ENCODE results near the gene CD59. TPM values are rescaled to one million over a fixed set of nuclear protein-coding genes. Genes with fewer than 3 reads are reported as not detected.
A peak's percentile ranks its signal among the peaks of the same experiment; 100 is the strongest.
"Not testable (repeated sequence)": the region's sequence is repeated elsewhere in the genome, so short reads cannot be mapped to it uniquely, and the experiment has no call there.

The CD59 gene
- total RNA-seq, 1 donor from 2014 or later = 679 TPM

DNA sequence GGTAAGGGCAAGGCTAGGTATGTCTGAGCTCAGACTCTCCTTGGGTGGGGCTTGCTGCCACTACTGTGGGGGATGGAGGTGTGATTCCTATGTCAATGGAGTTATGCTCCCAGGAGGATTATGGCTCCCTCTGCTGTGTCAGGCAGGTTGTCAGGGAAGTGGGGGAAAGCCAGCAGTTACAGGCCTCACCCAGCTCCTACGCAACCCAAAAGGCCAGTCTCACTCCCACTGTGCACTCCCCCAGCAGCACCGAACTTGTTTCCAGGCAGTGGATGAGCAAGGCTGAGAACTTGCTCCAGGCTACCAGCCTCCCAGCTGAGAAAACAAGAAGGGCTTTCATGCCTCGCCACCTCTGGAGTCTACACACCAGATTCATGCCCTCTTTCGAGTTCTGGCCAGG lies 53.8 kb downstream of the CD59 start:
- no peak for DNase-seq (ENCODE audit: low spot score)
- intact Hi-C loops (cut with DNase I) = no loop called here
- no peak for ATAC-seq

DNA sequence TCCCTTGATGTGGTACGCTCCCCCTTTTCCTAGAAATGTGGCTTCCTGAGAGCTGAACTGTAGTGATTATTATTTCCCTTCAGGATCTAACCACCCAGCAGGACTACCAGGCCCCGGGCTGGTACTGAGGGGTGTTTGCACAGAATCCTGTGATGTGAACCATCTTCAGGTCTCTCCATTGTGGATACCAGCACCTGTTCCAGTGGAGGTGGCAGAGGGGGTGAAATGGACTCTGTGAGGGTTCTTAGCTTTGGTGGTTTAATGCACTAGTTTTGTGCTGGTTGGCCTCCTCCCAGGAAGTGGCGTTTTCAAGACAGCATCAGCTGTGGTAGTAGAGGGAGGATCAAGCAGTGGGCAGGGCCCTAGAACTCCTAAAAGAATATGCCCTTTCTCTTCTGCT lies 54.2 kb downstream of the CD59 start:
- DNase-seq (ENCODE audit: low spot score) (no peak), ATAC-seq (no peak)
- intact Hi-C loops (cut with DNase I) = no loop called here

DNA sequence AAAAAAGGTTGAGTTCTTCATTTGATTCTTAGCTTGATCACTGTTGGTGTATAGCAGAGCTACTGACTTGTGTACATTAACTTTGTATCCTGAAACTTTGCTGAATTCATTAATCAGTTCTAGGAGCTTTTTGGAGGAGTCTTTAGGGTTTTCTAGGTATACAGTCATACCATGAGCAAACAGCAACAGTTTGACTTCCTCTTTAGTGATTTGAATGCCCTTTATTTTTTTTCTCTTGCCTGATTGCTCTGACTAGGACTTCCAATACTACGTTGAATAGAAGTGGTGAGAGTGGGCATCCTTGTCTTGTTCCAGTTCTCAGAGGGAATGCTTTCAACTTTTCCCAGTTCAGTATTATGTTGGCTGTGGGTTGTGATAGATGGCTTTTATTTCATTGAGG lies 57.6 kb downstream of the CD59 start:
- DNase-seq (ENCODE audit: low spot score); ATAC-seq; intact Hi-C loops (cut with DNase I): not testable (repeated sequence)

DNA sequence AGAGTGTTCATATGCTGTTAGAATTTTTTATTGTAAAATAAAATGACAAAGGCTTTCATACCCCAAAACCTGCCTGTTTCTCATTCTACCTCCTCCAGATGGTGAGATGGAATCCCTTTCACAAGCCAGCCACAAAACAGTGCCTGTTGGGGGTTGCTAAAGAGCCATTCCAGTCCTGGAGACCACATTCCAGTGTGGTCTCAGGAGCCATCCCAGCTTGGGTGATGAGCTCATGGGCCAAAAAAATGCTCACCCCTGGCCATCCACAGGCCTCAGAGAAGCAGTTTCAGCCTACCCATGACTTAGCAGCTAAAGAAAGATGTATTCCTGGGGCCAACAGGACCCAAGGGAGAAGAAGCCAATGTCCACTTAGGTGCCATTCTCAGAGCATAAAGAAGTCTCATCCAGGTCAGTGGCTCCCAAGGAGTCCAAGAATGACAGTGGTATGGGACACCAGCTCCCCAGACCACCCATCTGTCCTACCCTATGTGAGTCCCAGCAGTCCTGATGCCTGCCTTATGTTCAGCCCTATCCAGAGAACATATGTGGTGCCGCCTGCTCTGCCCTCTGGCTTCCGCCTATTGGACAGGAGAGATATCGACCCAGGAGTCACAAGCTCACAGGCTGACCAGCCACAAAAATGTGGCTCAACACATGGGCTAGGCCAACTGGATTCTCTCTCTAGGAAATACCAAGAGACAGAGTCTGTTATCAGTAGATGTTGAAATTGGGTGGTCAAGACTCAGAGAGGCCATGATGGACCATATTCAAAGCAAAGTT lies 62.0 kb downstream of the CD59 start:
- intact Hi-C loops (cut with DNase I) = no loop called here
- DNase-seq (ENCODE audit: low spot score) = no peak
- peak; percentile 64 for ATAC-seq

DNA sequence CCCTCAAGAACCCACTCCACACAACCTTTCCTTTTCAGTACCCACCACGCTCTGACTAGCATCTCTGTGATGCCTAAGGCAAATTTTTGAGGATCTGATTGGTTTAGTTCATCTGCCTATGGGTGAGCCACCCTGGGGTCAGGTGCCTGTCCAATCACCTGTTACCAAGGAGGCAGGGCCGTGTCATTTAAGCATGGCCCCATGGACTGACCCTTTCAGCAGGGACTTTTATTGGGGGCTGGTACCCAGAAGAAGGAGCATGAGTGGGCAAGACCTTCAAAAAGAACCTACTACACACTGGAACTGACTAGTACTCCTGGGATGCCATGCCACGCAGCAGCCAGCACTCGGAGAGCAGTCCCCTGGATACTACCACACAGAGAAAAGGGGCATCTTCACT lies 64.0 kb downstream of the CD59 start:
- intact Hi-C loops (cut with DNase I) = no loop called here
- no peak for DNase-seq (ENCODE audit: low spot score)

DNA sequence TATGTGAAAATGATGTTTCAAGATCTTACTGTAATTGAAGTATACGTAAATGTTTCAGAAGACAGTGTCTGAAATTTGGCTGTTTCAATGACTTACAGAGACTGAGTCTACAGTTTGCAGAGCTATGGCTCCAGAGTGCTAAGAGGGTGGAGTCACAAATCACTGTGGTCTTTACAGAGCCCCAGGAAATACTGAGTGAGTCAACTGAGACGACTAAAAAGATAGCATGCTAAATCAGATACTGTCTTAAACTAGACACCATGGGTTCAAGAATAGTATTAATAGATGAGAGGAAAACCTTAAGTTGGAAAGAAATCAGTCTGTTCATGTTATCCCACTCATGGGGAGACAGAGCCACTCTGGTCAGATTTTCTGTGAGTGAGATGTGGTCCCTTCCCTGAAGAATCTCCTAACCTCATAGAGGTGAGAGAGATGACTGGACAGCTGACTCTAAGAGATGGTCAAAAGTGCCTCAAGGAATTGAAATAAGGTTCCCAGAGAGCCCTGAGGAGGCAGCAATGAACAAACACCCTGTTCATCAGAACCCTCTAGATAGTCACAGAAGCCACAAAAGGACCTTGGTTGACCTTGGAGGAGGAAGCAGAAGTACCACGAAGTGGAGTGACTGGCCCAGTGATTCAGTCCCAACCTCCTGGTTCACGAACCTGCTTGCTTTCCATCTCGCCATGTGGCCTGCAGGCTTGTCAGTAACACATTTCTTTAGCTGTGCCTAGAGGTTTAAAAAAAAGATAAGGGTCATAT lies 65.8 kb downstream of the CD59 start:
- intact Hi-C loops (cut with DNase I) = no loop called here
- DNase-seq (ENCODE audit: low spot score) = no peak
- no peak for ATAC-seq

More for the DNA sequence above, 64.0 kb downstream of the CD59 start:
- no peak for ATAC-seq

DNA sequence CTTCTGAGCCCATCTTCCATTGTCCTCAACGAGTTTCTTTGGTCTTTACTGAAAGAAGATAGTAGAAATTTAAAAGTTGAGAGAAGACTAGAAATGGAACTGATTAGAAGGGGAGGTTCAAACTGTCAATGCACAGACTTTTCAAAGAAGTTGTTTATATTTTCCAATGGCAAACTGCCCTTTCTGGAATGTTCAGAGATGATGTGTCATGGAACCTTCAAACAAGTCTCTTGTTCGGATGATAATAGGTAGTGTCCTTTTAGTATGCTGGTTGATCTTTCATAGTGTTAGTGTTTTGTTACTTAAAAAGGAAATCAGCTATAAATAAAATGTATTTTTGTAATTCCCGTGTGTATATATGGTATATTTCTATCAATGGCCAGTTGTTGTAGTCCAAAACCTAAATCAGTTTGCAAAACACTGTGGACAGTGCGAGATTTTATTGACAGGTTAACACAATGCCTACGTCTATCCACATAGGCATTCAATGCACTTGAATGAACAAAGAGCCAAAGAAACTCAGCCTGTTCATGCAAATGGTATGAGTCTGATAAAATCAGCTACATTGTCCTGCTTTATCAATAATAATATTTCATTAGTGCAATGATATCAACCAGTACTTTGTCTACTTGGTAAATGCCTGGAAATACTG lies 66.5 kb downstream of the CD59 start:
- intact Hi-C loops (cut with DNase I) = no loop called here
- DNase-seq (ENCODE audit: low spot score) (no peak), ATAC-seq (no peak)

DNA sequence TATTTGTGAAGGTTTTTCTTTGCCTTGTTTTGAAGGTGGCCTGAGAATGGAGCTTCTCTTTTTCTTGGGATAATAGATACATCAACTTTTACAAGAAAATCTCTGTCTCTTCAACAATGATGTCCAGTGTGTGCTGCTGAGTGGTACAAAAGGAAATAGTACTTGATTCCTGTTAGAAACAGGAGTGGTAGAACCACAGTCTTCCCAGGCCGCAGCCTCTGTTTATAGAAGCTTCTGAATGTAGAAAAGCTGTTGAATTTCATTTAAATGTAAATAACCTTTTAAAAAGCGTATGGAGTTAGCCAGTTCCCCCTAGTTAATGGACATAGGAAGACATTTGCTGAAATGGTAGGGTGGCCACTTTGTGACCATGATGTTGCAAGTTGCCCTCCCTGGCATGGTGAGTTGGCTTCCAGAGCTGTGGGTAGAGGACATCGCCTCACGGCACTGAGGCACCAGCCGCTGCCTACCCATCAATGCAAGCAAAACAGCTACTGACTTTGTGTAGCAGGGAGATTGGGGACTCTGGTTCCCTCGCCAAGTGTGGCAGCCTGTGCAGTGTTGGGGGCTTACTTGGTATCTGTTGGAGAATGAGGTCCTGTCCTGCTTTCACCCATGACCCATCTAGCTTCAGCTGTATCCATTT lies 67.1 kb downstream of the CD59 start:
- DNase-seq (ENCODE audit: low spot score) (no peak), ATAC-seq (no peak)
- intact Hi-C loops (cut with DNase I) = no loop called here

DNA sequence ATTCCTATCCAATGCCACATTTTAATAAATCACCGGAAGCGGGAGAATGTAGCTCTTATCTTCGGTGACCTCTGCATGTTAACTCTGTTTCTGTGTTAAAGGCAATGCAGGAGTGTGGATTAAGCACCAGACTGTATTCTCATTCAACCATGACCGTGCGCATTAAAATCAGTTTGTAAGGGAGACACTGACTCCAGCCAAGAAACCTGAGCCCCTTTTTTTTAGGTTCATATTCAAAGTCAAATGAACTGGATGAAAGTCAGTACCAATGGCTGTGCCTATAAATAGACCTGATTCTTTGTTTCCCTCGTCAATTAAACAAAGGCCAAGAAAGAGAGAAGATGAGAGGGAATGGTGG lies 67.8 kb downstream of the CD59 start:
- intact Hi-C loops (cut with DNase I) = no loop called here
- DNase-seq (ENCODE audit: low spot score) = no peak
- no peak for ATAC-seq

DNA sequence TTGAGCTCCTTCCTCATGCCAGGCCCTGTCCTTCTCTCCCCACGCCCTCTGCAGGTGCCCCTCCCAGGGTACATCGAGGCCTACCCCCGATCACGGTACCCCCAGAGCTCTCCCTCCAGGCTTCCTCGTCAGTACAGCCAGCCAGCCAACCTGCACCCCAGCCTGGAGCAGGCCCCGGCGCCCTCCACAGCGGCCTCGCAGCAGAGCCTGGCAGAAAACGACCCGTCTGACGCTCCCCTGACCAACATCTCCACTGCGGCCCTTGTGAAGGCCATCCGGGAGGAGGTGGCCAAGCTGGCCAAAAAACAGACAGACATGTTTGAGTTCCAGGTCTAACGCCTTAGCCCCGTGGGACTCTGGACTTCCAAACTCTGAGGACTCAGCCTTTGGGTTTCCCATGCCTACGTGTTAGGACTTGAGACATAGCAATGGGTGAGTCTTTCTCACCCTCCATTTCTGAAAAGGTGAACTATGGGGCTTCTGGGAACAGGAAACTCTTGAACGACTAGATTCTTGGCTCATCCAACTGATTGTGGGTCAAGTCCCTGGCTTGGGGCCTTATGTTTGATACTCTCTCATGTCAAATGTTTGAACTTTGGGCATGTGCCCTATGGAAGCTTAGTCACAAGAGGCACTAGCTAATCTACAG lies 68.3 kb downstream of the CD59 start:
- intact Hi-C loops (cut with DNase I) = no loop called here
- ATAC-seq = no peak
- no peak for DNase-seq (ENCODE audit: low spot score)

DNA sequence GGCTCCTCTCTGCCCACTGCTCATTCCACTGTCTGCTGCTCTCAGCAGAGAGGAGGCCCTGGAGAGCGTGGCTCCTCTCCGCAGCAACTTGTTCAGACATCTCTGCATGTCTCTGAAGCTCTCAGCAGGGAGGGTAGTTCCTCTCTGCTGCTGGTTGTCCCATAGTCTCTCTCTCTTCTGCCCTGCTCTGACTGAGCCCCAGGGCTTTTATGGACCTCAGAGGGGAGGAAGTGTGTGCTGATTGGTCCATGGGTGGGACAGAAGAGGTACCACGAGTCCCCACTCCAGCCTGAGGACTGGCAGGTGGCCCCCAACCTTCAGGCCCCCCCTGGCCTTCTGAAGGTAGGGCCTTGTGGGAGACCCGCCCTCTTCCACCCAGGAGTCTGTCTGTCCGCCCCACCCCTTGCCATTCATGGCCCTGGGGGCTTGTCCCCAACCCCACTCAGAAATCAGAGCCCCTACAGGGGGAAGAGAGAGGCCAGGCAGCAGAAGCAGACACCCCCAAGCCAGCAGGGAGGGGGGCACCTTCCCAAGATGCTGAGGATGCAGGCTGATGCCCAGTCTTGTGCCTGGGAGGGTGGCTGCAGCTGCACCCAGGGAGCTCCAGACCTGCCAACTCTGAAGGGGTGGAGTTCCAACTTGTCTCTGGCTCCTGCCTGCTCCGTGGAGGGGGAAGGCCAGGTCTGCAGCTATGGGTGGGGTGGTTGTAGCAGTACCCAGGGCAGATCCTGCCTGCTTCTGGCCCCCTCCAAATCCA lies 70.7 kb downstream of the CD59 start:
- intact Hi-C loops (cut with DNase I) = no loop called here
- DNase-seq (ENCODE audit: low spot score) = no peak
- no peak for ATAC-seq

DNA sequence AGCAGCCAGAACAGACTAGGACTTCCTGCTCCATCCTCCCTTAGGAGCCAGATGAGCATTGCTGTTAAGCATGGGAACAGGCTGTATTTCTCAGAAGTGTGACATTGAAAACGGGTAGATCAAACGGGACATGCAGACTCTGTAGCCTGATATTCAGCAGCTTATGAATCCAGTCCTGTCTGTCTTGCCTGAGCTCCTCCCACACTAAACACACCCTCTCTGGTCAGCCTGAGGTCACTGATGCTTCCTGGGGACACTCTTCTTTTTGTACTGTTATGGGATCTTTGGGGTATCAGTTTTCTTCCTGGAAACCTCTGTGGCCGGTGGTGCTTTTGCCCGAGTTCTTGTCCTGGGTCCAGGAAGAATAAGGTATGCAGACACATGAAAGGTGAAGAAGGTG lies 71.4 kb downstream of the CD59 start:
- ATAC-seq (no peak), DNase-seq (ENCODE audit: low spot score) (no peak)
- intact Hi-C loops (cut with DNase I) = no loop called here

DNA sequence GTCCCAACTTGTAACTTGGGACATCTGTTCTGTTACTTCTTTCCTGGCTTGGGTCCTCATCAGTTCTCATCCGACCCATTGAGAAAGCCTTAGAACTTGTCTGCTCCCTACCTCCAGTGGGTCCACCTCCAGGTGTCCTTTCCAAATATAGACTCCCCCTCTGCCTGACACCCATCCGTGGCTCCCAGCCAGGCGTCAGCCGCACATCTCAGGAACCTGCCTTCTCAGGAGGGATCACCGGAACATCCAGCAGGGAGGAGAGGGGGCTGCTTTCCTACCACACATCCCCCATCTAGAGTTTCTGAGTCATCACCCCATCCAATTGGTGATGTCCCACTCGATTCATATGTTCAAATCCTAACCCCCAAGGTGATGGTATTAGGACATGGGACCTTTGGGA lies 72.1 kb downstream of the CD59 start:
- no peak for DNase-seq (ENCODE audit: low spot score)
- no peak for ATAC-seq
- intact Hi-C loops (cut with DNase I) = no loop called here

DNA sequence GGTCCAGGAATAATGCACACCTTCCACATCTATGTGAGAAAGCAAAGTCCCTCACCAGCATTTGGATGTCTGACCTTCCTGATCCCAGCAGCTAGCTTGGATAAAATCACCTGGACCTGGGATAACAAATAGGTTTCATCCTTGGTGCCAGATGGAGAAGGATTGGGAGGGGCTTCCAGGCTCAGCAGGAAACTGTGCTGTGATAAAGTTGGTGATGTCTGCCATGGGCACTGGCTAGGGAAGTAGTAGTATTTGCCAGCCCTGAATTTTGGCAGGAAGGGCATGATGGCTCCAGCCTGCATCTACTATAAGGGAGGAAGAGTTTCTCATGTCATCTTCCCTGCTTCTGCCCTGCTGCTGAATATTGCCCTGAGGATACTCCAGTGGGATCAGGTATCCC lies 73.1 kb downstream of the CD59 start:
- ATAC-seq = no peak
- DNase-seq (ENCODE audit: low spot score) = no peak
- intact Hi-C loops (cut with DNase I) = no loop called here

DNA sequence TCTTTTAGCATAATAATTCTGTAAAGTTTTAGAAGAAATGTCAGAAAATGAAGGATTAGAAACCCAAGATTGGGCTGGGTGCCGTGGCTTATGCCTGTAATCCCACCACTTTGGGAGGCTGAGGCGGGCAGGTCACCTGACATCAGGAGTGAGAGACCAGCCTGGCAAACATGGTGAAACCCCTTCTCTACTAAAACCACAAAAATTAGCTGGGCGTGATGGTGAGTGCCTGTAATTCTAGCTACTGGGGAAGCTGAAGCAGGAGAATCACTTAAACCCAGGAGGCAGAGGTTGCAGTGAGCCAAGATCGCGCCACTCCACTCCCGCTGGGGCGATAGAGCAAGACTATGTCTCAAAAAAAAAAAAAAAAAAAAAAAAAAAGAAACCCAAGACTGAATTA lies 74.7 kb downstream of the CD59 start:
- DNase-seq (ENCODE audit: low spot score); ATAC-seq; intact Hi-C loops (cut with DNase I): not testable (repeated sequence)

DNA sequence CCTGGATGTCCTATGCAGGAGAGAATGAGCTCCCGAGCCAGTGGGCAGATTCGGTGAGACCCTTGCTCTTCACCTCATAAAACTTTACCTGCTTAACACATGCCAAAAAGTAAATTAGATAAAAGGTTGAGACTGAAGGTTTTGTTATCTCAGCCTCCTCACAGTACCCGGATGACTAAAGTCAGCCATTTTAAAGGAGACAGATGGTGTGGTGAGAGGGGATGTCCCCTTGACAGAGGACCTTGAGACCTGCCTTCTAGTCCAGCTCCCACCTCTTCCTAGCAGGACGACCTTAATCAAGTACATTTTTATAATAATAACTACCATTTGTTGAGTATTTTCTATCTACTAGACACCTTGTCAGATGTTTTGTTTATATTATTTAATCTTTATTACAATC lies 75.3 kb downstream of the CD59 start:
- ATAC-seq (no peak), DNase-seq (ENCODE audit: low spot score) (no peak)
- intact Hi-C loops (cut with DNase I) = no loop called here

DNA sequence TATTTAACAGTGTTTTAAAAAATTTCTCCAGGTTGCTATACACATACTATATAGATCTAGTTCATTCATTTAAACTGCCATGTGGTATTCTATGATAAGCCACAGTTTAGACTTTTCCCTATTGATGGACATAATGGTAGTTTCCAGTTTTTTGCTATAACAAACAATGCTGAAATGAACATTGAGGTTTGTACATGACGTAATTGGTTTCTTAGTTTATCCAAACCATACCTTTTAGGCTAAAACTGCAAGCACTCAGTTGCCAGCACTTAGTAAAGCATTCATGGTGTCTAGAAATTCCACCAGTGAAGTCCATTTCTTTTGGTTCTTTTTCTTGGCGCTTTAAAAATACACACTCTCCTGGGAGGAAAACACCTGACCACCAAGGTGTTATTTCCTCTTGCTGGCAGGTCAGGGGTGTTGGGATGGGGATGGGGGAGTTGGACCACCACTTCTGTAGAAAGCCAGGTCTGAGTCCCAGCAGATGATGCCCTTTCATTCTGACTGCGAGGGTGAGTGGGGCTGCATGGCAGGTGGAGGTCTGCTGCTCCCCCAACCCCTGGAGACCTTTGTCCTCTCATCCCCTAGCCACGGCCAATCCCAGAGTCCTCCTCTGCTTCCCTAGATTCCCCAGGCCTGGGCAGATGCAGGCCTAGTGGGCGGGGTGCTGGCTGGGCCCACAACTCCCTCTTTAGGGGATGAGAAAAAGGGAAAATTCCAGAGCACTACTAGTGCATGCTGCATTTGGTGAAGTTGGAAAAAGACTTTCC lies 76.7 kb downstream of the CD59 start:
- ATAC-seq (no peak), DNase-seq (ENCODE audit: low spot score) (no peak)
- intact Hi-C loops (cut with DNase I) = no loop called here
